ENCODE measurements around the gene GEMIN4. TPM values are rescaled to one million over a fixed set of nuclear protein-coding genes. Genes with fewer than 3 reads are reported as not detected.

Gene GEMIN4
- polyA plus RNA-seq, 1 experiment, result 9.3 TPM

DNA sequence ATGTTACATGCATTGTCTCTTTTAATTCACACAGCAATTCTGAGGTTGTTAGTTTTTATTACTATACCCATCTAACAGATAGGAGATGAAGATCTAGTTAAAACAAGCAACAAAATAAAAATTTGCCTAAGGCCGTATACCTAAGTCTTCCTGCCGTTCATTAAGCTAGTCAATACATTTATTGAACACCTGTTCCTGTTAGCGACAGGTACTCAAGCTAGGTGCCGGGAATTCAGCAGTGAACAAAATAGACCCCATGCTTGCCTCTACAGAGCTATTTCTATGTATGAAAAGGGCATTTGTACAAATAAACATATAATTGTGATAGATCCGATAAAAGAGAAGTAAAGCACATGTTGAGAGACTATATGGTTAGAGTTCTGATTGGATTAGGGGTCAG, 34.0 kb downstream of the GEMIN4 start:
- no peak overlapping the region for H3K27ac ChIP-seq (ENCODE audit: low read depth, low read length)
- peaks cover 5% of the 10 kb centered on the region; the same call in 1 of the 2 replicates for H3K9me3 ChIP-seq (ENCODE audit: control insufficient read depth, insufficient read depth, low read length)
- no peak overlapping the region for H3K4me3 ChIP-seq (ENCODE audit: low read depth, low read length)
- POLR2A ChIA-PET, result no interaction called here
- no peak for DNase-seq (ENCODE audit: low read depth, low spot score)
- CTCF ChIA-PET, result interaction anchor here (0.7 to 2.3 kb wide), 4 partner anchors 17 to 306 kb away, joined by 3 to 10 read pairs (median 4); partner anchors contain the start of gene TIMM22
- TF ChIP-seq, protein P1, sequence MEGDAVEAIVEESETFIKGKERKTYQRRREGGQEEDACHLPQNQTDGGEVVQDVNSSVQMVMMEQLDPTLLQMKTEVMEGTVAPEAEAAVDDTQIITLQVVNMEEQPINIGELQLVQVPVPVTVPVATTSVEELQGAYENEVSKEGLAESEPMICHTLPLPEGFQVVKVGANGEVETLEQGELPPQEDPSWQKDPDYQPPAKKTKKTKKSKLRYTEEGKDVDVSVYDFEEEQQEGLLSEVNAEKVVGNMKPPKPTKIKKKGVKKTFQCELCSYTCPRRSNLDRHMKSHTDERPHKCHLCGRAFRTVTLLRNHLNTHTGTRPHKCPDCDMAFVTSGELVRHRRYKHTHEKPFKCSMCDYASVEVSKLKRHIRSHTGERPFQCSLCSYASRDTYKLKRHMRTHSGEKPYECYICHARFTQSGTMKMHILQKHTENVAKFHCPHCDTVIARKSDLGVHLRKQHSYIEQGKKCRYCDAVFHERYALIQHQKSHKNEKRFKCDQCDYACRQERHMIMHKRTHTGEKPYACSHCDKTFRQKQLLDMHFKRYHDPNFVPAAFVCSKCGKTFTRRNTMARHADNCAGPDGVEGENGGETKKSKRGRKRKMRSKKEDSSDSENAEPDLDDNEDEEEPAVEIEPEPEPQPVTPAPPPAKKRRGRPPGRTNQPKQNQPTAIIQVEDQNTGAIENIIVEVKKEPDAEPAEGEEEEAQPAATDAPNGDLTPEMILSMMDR (IDR thresholded peaks at IDR 0.05; ENCODE audit: low read depth, low read length), result no peak
- no peaks in the 10 kb centered on the region for H3K27me3 ChIP-seq (ENCODE audit: control insufficient read depth, insufficient read depth, low read length)

DNA sequence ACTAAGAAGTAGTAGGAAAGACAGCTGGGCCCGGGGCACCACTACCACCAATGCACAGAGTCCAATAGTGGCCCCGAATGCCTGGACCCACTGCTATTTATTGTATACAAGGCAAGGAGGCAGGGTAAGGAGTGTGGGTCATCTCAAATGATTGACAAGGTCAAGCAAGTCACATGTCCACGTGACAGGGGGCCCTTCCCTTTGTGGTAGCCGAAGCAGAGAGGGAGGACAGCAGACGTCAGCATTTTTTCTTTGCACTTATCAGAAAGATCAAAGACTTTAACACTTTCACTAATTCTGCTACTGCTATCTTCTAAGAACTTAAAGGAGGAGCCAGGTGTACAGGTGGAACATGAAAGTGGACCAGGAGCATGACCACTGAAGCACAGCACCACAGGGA, 43.9 kb downstream of the GEMIN4 start:
- CTCF ChIA-PET, result no interaction called here
- no peaks in the 10 kb centered on the region for H3K9me3 ChIP-seq (ENCODE audit: control insufficient read depth, insufficient read depth, low read length)
- no peak for DNase-seq (ENCODE audit: low read depth, low spot score)
- no peak overlapping the region for H3K27ac ChIP-seq (ENCODE audit: low read depth, low read length)
- H3K4me3 ChIP-seq (ENCODE audit: low read depth, low read length), result no peak overlapping the region
- TF ChIP-seq, protein P1 (IDR thresholded peaks at IDR 0.05; ENCODE audit: low read depth, low read length), result no peak
- POLR2A ChIA-PET, result no interaction called here
- no peaks in the 10 kb centered on the region for H3K27me3 ChIP-seq (ENCODE audit: control insufficient read depth, insufficient read depth, low read length)

DNA sequence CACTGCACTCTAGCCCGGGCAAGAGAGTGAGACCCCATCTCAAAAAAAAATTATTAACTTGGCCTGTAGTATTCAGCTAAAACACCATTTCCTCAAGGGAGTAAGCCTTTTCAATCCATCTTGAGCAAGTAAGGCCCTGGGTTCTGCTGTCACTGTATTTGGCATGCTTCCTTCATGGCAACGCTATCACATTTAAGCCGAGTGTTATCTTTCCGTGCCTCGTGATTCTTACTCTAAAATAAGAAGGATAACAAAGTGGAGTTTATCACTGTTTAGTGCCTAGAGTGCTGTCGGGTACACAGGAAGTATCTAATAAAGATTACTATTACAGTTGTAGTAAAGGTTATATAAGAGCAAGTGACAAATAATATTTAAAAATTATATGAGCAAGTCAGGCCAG, 46.2 kb downstream of the GEMIN4 start:
- CTCF ChIA-PET, result interaction anchor here (0.6 to 16.5 kb wide), 3 partner anchors 293 to 562 kb away, joined by 3 to 468 read pairs (median 4); a partner anchor contains a TSS
- POLR2A ChIA-PET, result no interaction called here
- no peak for DNase-seq (ENCODE audit: low read depth, low spot score)
- no peaks in the 10 kb centered on the region for H3K27me3 ChIP-seq (ENCODE audit: control insufficient read depth, insufficient read depth, low read length)
- H3K27ac ChIP-seq (ENCODE audit: low read depth, low read length), result no peak overlapping the region
- no peaks in the 10 kb centered on the region for H3K9me3 ChIP-seq (ENCODE audit: control insufficient read depth, insufficient read depth, low read length)
- TF ChIP-seq, protein P1 (IDR thresholded peaks at IDR 0.05; ENCODE audit: low read depth, low read length), result no peak
- no peak overlapping the region for H3K4me3 ChIP-seq (ENCODE audit: low read depth, low read length)

- no peak overlapping the region for H3K4me3 ChIP-seq (ENCODE audit: low read depth, low read length)
- CTCF ChIA-PET, result interaction anchor here (0.7 to 16.5 kb wide), 3 partner anchors 276 to 294 kb away, joined by 3 to 468 read pairs (median 4); a partner anchor contains a TSS
- H3K9me3 ChIP-seq (ENCODE audit: control insufficient read depth, insufficient read depth, low read length), result no peaks in the 10 kb centered on the region
- TF ChIP-seq, protein P1 (IDR thresholded peaks at IDR 0.05; ENCODE audit: low read depth, low read length), result no peak
- H3K27me3 ChIP-seq (ENCODE audit: control insufficient read depth, insufficient read depth, low read length), result no peaks in the 10 kb centered on the region
- POLR2A ChIA-PET, result no interaction called here
- H3K27ac ChIP-seq (ENCODE audit: low read depth, low read length), result no peak overlapping the region
- DNase-seq (ENCODE audit: low read depth, low spot score), result no peak
These were observed 47.1 kb downstream of the GEMIN4 start for GRCh38 chr17:705011-705410.

GRCh38 chr17:704111-704864, 47.8 kb downstream of the GEMIN4 start:
- Histone ChIP-seq H3K9me3 (ENCODE audit: control insufficient read depth, insufficient read depth, low read length) (no peaks in the 10 kb centered on the region), H3K27me3 (ENCODE audit: control insufficient read depth, insufficient read depth, low read length) (no peaks in the 10 kb centered on the region), H3K27ac (ENCODE audit: low read depth, low read length) (no peak overlapping the region), H3K4me3 (ENCODE audit: low read depth, low read length) (no peak overlapping the region)
- ChIA-PET POLR2A (interaction anchor here (0.7 kb wide), 1 partner anchor 107 kb away, joined by 4 read pairs; no protein-coding TSS in a partner anchor), CTCF (interaction anchor here (0.6 to 16.5 kb wide), 5 partner anchors 8 to 293 kb away, joined by 3 to 468 read pairs (median 5); a partner anchor contains a TSS)
- DNase-seq (ENCODE audit: low read depth, low spot score), result no peak
- TF ChIP-seq, protein P1 (IDR thresholded peaks at IDR 0.05; ENCODE audit: low read depth, low read length), result no peak

Measured in AG04450 (cell line).